OCI-LY1 (cell line): Measurements from ENCODE around the gene GABBR2.

Experiments used
- H2AFZ ChIP-seq: fragments of 200-600 bp; sonication (generic), shearing (Covaris generic); 2 replicates; pipeline ENCODE4 v1.6.0; 2014; ENCODE audit warnings: antibody characterized with exemption, mild to moderate bottlenecking, low read length
- H3F3A ChIP-seq: fragments of 200-600 bp; sonication (generic), shearing (Covaris generic); 2 replicates; pipeline ENCODE4 v1.6.0; 2014; ENCODE audit warnings: mild to moderate bottlenecking, antibody characterized with exemption, low read length, moderate library complexity; ENCODE audit not compliant: insufficient read depth
- H3K27ac ChIP-seq: fragments of 200-600 bp; sonication (generic); 2 replicates; pipeline ENCODE4 v1.5.1; 2014; ENCODE audit warnings: low read length, mixed run types, mild to moderate bottlenecking, low read depth; ENCODE audit not compliant: poor library complexity, severe bottlenecking
- H3K27me3 ChIP-seq: fragments of 200-600 bp; sonication (generic); 2 replicates; pipeline ENCODE4 v1.6.0; 2014; ENCODE audit warnings: antibody characterized with exemption, mild to moderate bottlenecking, low read length, moderate library complexity; ENCODE audit not compliant: insufficient read depth
- H3K36me3 ChIP-seq: fragments of 200-600 bp; sonication (generic); 2 replicates; pipeline ENCODE4 v1.6.1; 2014; ENCODE audit warnings: mild to moderate bottlenecking, antibody characterized with exemption, low read length, moderate library complexity, mixed read lengths; ENCODE audit not compliant: insufficient read depth
- H3K4me1 ChIP-seq: fragments of 200-600 bp; sonication (generic); 2 replicates; pipeline ENCODE4 v1.5.1; 2014; ENCODE audit warnings: mild to moderate bottlenecking, low read length, moderate library complexity; ENCODE audit not compliant: insufficient read depth, severe bottlenecking
- H3K4me2 ChIP-seq: fragments of 200-600 bp; sonication (generic), shearing (Covaris generic); 2 replicates; pipeline ENCODE4 v1.6.1; 2014; ENCODE audit warnings: low read length
- H3K4me3 ChIP-seq: fragments of 200-600 bp; sonication (generic); 2 replicates; pipeline ENCODE4 v1.5.1; 2014; ENCODE audit warnings: low read length, low read depth, mild to moderate bottlenecking, mixed read lengths; ENCODE audit not compliant: poor library complexity, severe bottlenecking
- H3K79me2 ChIP-seq: fragments of 200-600 bp; shearing (Covaris generic); 2 replicates; pipeline ENCODE4 v1.6.1; 2016; ENCODE audit warnings: mixed run types, low read length, mixed read lengths; ENCODE audit not compliant: insufficient read depth
- H3K9ac ChIP-seq: fragments of 200-600 bp; sonication (generic), shearing (Covaris generic); 2 replicates; pipeline ENCODE4 v1.6.1; 2014; ENCODE audit warnings: mild to moderate bottlenecking, low read length, mixed read lengths
- H3K9me2 ChIP-seq: fragments of 200-600 bp; sonication (generic), shearing (Covaris generic); 2 replicates; pipeline ENCODE4 v1.6.1; 2014; ENCODE audit warnings: low read depth, mild to moderate bottlenecking, low read length, mixed read lengths
- H3K9me3 ChIP-seq: fragments of 200-600 bp; shearing (Covaris generic); 2 replicates; pipeline ENCODE4 v1.6.1; 2014; ENCODE audit warnings: low read length, mixed read lengths
- H4K20me1 ChIP-seq: fragments of 200-600 bp; sonication (generic), shearing (Covaris generic); 2 replicates; pipeline ENCODE4 v1.6.0; 2016; ENCODE audit warnings: mild to moderate bottlenecking, low read length; ENCODE audit not compliant: insufficient read depth
- EZH2 ChIP-seq: fragments of 200-600 bp; sonication (generic), shearing (Covaris generic); IDR thresholded peaks from 2 replicates; pipeline ENCODE4 v1.8.0; 2017; ENCODE audit warnings: borderline replicate concordance, mixed run types, mild to moderate bottlenecking, antibody characterized with exemption, low read length, moderate library complexity, mixed read lengths
- TF ChIP-seq, protein P1 (sequence below): fragments of 200-600 bp; sonication (generic), shearing (Covaris generic); IDR thresholded peaks from 2 replicates; pipeline ENCODE4 v1.5.1; 2017; ENCODE audit warnings: mild to moderate bottlenecking, antibody characterized with exemption, low read length, moderate library complexity, mixed read lengths

GABBR2 gene

DNA sequence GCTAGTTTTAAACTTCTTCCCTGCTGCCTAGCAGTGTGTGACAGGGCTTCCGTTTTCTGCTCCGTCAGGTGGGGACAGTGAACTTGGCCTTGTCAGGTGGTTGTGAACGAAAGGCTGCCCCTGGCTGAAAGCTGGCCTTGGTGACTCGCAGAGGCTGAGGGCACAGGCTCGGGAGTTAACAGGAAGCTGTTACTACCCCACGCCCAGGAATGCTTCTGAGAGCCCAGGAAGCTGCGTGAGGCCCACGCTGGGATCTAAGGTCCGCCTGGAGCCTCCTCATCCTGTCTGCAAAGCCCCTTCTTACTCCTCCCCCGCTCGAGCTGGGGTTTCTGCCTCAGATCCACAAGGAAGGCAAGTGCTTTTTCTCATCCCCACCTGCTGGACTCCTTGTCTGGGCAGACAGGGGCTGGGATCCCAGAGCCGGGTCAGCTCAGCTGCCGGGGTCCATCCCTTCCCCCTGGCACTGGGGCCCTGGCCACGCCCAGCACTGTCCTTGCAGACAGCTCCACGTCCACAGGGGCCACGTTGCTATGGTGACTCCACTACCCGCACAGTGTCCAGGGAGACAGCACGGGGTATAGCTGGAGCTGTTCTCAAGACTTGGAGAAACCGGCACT lies 328.6 kb downstream of the GABBR2 start:
- no peak overlapping the region for H3K27ac ChIP-seq
- no peak for TF ChIP-seq EZH2
- TF ChIP-seq, protein P1, sequence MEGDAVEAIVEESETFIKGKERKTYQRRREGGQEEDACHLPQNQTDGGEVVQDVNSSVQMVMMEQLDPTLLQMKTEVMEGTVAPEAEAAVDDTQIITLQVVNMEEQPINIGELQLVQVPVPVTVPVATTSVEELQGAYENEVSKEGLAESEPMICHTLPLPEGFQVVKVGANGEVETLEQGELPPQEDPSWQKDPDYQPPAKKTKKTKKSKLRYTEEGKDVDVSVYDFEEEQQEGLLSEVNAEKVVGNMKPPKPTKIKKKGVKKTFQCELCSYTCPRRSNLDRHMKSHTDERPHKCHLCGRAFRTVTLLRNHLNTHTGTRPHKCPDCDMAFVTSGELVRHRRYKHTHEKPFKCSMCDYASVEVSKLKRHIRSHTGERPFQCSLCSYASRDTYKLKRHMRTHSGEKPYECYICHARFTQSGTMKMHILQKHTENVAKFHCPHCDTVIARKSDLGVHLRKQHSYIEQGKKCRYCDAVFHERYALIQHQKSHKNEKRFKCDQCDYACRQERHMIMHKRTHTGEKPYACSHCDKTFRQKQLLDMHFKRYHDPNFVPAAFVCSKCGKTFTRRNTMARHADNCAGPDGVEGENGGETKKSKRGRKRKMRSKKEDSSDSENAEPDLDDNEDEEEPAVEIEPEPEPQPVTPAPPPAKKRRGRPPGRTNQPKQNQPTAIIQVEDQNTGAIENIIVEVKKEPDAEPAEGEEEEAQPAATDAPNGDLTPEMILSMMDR = no peak

GRCh38 chr9:98379572-98379971 lies 329.2 kb downstream of the GABBR2 start:
- no peaks in the 10 kb centered on the region for H3K36me3 ChIP-seq
- H3K9me2 ChIP-seq = no peaks in the 10 kb centered on the region
- H3K27ac ChIP-seq = no peak overlapping the region
- no peaks in the 10 kb centered on the region for H3K4me1 ChIP-seq
- no peaks in the 10 kb centered on the region; the same call in 1 of the 2 replicates for H3K27me3 ChIP-seq
- no peaks in the 10 kb centered on the region for H3K9me3 ChIP-seq
- H4K20me1 ChIP-seq = no peaks in the 10 kb centered on the region
- no peaks in the 10 kb centered on the region for H3K79me2 ChIP-seq
- H3K4me3 ChIP-seq = no peak overlapping the region
- no peak overlapping the region for H2AFZ ChIP-seq
- H3K4me2 ChIP-seq = no peak overlapping the region
- no peak overlapping the region for H3K9ac ChIP-seq
- TF ChIP-seq, protein P1 = no peak
- TF ChIP-seq EZH2 = no peak
- H3F3A ChIP-seq = no peaks in the 10 kb centered on the region

More for the DNA sequence above, 328.6 kb downstream of the GABBR2 start:
- no peaks in the 10 kb centered on the region for H3K9me2 ChIP-seq
- H2AFZ ChIP-seq = no peak overlapping the region
- H3K4me2 ChIP-seq = no peak overlapping the region
- no peaks in the 10 kb centered on the region for H3K4me1 ChIP-seq
- no peaks in the 10 kb centered on the region for H3K36me3 ChIP-seq
- H3K4me3 ChIP-seq = no peak overlapping the region
- H3K27me3 ChIP-seq = no peaks in the 10 kb centered on the region; the same call in 1 of the 2 replicates
- no peaks in the 10 kb centered on the region for H3K9me3 ChIP-seq
- no peak overlapping the region for H3K9ac ChIP-seq
- H3F3A ChIP-seq = no peaks in the 10 kb centered on the region
- no peaks in the 10 kb centered on the region for H4K20me1 ChIP-seq
- H3K79me2 ChIP-seq = no peaks in the 10 kb centered on the region

GRCh38 chr9:98378794-98379193 lies 329.9 kb downstream of the GABBR2 start:
- Histone ChIP-seq H3K4me1 (no peaks in the 10 kb centered on the region), H3K36me3 (no peaks in the 10 kb centered on the region), H3K4me3 (no peak overlapping the region), H3F3A (no peaks in the 10 kb centered on the region), H3K27me3 (no peaks in the 10 kb centered on the region; the same call in 1 of the 2 replicates), H3K9ac (no peak overlapping the region), H3K27ac (no peak overlapping the region), H4K20me1 (no peaks in the 10 kb centered on the region), H3K4me2 (no peak overlapping the region), H3K79me2 (no peaks in the 10 kb centered on the region), H3K9me3 (no peaks in the 10 kb centered on the region), H2AFZ (no peak overlapping the region), H3K9me2 (no peaks in the 10 kb centered on the region)
- TF ChIP-seq, protein P1 = no peak
- TF ChIP-seq EZH2 = no peak
